Rectal smooth muscle tissue (tissue), 1 donor: Measurements from ENCODE around the gene TESPA1.

Experiments
- H3K27ac ChIP-seq: one replicate; pipeline ENCODE4 v1.7.0; 2013; ENCODE audit warnings: low read depth, low read length, inconsistent platforms
- H3K27me3 ChIP-seq: one replicate; pipeline ENCODE4 v1.7.0; 2013; ENCODE audit warnings: low read length; ENCODE audit not compliant: control insufficient read depth, insufficient read depth
- H3K36me3 ChIP-seq: one replicate; pipeline ENCODE4 v1.7.0; 2013; ENCODE audit warnings: low read length; ENCODE audit not compliant: control insufficient read depth, insufficient read depth
- H3K4me1 ChIP-seq: one replicate; pipeline ENCODE4 v1.7.0; 2013; ENCODE audit warnings: low read length; ENCODE audit not compliant: control insufficient read depth, insufficient read depth
- H3K4me3 ChIP-seq: one replicate; pipeline ENCODE4 v1.7.0; 2013; ENCODE audit warnings: low read length
- H3K9ac ChIP-seq: one replicate; pipeline ENCODE4 v1.7.0; 2013; ENCODE audit warnings: low read length

The TESPA1 gene

DNA sequence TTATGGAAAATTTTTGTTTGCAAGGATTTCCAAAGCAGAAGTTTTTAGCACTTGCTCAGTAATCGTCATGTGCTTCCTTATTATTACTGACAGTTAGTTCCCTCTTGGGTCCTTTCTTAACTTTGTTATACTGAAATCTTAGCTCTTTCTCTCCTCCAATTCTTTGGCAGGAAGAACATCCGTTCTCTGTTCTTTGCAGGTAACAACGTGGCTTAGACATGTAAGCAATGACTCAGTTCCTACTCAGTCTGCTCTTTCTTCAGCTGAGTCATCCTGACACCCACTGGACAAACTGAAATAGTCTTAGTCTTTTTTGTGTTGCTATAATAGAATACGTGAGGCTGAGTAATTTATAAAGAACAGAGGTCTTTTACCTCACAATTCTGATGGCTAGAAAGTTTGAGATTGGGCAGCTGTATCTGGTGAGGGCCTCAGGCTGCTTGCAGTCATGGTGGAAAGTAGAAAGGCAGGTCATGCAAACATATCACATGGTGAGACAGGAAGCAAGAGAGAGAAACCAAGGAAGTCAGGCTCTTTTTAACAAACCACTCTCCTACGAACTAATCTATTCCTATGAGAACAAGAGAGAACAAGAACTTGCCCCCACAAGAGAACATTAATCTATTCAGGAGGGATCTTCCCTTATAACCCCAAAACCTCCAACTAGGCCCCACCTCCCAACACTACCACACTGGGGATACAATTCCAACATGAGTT lies 49.2 kb downstream of the TESPA1 start:
- H3K36me3 ChIP-seq, result no peaks in the 10 kb centered on the region
- no peaks in the 10 kb centered on the region for H3K4me1 ChIP-seq
- no peak overlapping the region for H3K27ac ChIP-seq
- no peak overlapping the region for H3K9ac ChIP-seq
- no peaks in the 10 kb centered on the region for H3K27me3 ChIP-seq
- no peak overlapping the region for H3K4me3 ChIP-seq

DNA sequence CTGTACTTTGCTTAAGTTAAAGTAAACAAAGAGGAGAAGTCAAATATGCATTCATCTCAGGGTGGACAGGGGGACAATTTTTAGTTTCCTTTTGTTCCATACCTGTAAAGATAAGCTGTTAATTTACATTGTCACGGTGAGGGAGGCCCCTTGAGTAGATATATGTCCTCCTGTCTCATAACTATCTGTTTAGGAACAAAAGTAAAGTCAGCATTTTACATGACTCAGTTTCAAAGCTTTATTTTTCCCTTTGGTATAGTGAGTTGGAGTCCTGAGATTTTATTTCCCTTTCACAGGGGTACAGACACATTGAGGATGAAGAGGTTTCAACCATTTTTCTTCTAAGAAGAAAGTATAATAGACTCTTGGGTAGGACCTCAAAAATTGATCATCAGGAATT lies 50.1 kb downstream of the TESPA1 start:
- Histone ChIP-seq H3K9ac (no peak overlapping the region), H3K27ac (no peak overlapping the region), H3K36me3 (no peaks in the 10 kb centered on the region), H3K4me3 (no peak overlapping the region), H3K27me3 (no peaks in the 10 kb centered on the region), H3K4me1 (no peaks in the 10 kb centered on the region)

DNA sequence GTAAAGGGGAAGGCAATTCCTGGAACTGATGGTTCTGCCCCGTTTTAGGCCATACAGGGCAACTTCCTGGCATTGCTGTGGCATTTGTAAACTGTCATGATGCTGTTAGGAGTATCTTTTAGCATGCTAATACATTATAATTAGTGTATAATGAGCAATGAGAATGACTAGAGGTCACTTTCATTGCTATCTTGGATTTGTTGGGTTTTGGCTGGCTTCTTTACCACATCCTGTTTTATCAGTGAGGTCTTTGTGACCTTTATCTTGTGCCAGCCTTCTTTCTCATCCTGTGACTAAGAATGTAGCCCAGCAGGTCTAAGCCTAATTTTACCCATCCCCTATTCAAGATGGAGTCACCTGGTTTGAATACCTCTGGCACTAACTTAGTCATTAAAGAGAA lies 51.2 kb downstream of the TESPA1 start:
- Histone ChIP-seq H3K4me1 (no peaks in the 10 kb centered on the region), H3K27ac (no peak overlapping the region), H3K27me3 (no peaks in the 10 kb centered on the region), H3K36me3 (no peaks in the 10 kb centered on the region), H3K4me3 (no peak overlapping the region), H3K9ac (no peak overlapping the region)

DNA sequence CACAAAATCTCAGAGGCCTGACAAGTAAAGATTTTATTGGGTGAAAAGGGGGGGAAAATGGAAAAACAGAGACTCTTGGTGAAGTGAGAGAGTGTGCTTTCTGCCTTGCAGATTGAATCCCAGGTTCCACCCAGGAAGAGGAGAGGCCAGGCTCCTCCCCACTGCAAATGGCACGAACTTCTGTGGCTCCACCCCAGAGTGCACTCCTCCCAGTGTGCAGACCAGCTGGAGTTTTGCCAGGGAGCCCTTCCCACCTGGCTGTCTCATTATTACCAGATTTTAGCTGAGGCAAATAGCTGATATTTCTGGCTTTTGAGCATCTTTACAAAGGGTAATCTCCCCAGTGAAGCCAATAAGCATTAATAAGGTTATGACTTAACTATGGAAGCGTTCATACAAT lies 51.9 kb downstream of the TESPA1 start:
- no peaks in the 10 kb centered on the region for H3K4me1 ChIP-seq
- no peaks in the 10 kb centered on the region for H3K36me3 ChIP-seq
- no peak overlapping the region for H3K27ac ChIP-seq

DNA sequence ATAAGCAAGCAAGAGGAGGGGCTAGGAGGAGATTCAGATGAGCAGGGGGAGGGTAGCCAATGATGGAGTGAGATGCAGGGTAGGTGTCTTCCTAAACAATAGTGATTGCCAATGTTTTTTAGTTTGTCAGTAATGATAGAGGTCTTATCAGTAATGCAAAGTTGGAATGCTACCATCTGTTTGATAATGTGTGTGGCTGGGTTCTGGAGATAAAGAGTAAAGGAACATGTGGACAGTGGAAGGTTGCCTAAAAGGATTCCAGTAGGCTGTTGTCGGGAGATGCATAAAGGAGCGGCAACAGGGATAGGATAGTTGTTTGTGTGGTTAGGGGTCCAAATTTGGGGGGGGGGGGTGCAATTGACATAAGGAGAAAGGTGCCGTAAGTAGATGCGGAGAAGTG lies 52.5 kb downstream of the TESPA1 start:
- no peak overlapping the region for H3K9ac ChIP-seq
- no peak overlapping the region for H3K4me3 ChIP-seq
- no peaks in the 10 kb centered on the region for H3K27me3 ChIP-seq
- no peaks in the 10 kb centered on the region for H3K4me1 ChIP-seq
- H3K27ac ChIP-seq, result no peak overlapping the region
- H3K36me3 ChIP-seq, result no peaks in the 10 kb centered on the region

More for the DNA sequence above, 51.9 kb downstream of the TESPA1 start:
- Histone ChIP-seq H3K9ac (no peak overlapping the region), H3K27me3 (no peaks in the 10 kb centered on the region), H3K4me3 (no peak overlapping the region)

DNA sequence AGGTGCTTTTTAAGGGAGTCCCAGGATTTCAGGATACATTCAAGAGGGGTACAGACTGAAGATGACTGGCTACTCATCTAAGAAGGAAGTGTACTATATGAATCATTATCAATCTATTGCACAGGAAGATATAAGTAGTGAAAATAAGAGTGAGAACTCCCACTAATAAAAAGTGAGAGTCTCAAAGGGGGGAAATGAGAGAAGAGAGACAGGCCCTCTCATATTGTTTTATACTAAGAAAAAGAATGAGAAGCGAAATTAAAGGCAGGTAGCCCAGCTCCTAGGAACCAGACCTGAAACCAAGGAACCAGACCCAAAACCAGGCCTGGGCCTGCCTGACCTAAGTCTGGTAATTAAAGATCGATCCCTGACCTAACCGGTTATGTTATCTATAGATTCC lies 54.6 kb downstream of the TESPA1 start:
- no peaks in the 10 kb centered on the region for H3K4me1 ChIP-seq
- H3K27ac ChIP-seq, result no peak overlapping the region
- no peak overlapping the region for H3K4me3 ChIP-seq
- no peak overlapping the region for H3K9ac ChIP-seq
- no peaks in the 10 kb centered on the region for H3K27me3 ChIP-seq
- H3K36me3 ChIP-seq, result no peaks in the 10 kb centered on the region

DNA sequence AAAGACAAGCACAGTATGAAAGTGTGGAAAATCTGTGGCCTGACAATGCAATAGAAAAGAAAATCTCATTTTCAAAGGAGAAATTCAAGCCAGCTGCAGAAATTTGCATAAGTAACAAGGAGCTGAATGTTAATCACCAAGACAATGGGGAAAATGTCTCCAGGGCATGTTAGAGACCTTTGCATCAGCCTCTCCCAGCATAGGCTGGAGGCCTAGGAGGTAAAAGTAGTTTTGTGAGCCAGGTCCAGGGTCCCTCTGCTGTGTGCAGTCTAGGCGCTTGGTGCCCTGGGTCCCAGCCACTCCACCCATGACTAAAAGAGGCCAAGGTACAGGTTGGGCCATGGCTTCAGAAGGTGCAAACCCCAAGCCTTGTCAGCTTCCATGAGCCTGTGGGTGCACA lies 58.3 kb downstream of the TESPA1 start:
- no peaks in the 10 kb centered on the region for H3K4me1 ChIP-seq
- no peak overlapping the region for H3K4me3 ChIP-seq
- H3K36me3 ChIP-seq, result no peaks in the 10 kb centered on the region
- H3K27me3 ChIP-seq, result no peaks in the 10 kb centered on the region
- H3K27ac ChIP-seq, result no peak overlapping the region
- H3K9ac ChIP-seq, result no peak overlapping the region

DNA sequence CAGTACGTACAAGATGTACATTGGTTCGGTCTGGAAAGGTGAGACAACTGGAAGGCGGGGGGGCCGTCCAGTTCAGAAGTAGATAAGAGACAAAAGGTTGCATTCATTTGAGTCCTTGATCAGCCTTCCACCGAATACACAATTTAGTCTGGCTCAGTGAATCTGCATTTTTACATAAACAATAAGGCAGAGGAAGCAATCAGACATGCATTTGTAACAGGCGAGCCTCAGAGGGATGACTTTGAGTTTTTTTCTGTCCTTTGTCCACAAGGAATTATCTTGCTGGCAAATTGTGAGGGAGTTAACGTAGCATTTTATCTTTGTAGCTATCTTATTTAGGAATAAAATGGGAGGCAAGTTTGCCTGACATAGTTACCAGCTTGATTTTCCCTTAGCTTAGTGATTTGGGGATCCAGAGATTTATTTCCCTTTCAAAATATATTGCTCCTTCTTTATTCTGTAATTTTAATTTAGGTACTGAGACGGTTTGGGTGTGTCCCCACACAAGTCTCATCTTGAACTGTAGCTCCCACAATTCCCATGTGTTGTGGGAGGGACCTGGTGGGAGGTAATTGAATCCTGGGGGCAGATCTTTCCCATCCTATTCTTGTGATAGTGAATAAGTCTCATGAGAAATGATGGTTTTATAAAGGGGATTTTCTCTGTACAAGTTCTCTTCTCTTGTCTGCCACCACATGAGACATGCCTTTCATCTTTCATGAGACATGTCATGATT lies 59.4 kb downstream of the TESPA1 start:
- Histone ChIP-seq H3K36me3 (no peaks in the 10 kb centered on the region), H3K27me3 (no peaks in the 10 kb centered on the region), H3K9ac (no peak overlapping the region), H3K4me1 (no peaks in the 10 kb centered on the region), H3K4me3 (no peak overlapping the region), H3K27ac (no peak overlapping the region)

DNA sequence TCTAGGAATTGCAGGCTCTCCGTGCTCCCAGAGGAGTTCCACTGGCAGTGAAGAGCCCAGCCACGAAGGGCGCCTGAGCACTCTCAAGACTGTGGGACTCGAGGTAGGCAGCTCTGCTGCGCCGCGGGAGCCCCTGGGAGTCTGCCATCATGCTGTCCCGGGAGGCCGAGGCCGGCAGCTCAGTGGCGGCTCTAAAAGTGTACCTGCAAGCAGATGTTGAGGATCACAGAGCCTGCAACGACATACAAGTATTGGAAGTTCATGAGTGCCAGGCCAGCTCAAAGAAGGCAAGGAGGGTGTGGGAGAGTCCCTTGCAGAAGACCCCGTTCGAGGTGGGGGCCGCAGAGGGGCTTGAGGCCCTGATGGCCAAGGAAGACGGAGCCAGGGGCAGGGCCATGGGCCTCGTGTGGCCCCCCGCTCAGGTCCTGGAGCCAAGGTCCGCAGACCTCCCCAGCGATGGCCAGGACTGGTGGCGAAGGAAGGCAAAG lies 67.5 kb downstream of the TESPA1 start:
- Histone ChIP-seq H3K27me3 (no peaks in the 10 kb centered on the region), H3K4me3 (no peak overlapping the region), H3K4me1 (no peaks in the 10 kb centered on the region), H3K36me3 (no peaks in the 10 kb centered on the region), H3K27ac (no peak overlapping the region), H3K9ac (no peak overlapping the region)
